HL-60 (cell line): ENCODE data around the gene CENPP.

Experiments
- DNase-seq, 2 experiments: peaks; one replicate each; pipeline ENCODE4 v3.0.0-alpha.2; 2010 to 2020; ENCODE audit warnings: low read depth in 1 of 2, low spot score in 1 of 2
- H3K27ac ChIP-seq: fragments of 250-450 bp; sonication (Bioruptor Pico); replicated peaks from 2 replicates; pipeline ENCODE4 v1.5.1; 2020; ENCODE audit warnings: mild to moderate bottlenecking, moderate library complexity
- H3K27me3 ChIP-seq: fragments of 250-450 bp; sonication (Bioruptor Pico); 2 replicates; pipeline ENCODE4 v1.5.1; 2021; ENCODE audit warnings: mild to moderate bottlenecking, moderate library complexity; ENCODE audit not compliant: insufficient read depth, poor library complexity, severe bottlenecking
- H3K4me3 ChIP-seq: replicated peaks from 2 replicates; pipeline ENCODE4 v1.5.1; 2011; ENCODE audit warnings: mild to moderate bottlenecking, control low read depth, low read length; ENCODE audit not compliant: insufficient read depth
- GABPA ChIP-seq: IDR thresholded peaks from 2 replicates; pipeline ENCODE4 v1.6.1; 2012; ENCODE audit warnings: low read depth
- POLR2AphosphoS5 ChIP-seq: IDR thresholded peaks from 2 replicates; pipeline ENCODE4 v1.6.1; 2012; ENCODE audit warnings: low read depth
- SPI1 ChIP-seq: IDR thresholded peaks from 2 replicates; pipeline ENCODE4 v1.6.1; 2012; ENCODE audit warnings: low read depth, mild to moderate bottlenecking, borderline replicate concordance
- TF ChIP-seq, protein P1 (sequence below): IDR thresholded peaks from one replicate; pipeline ENCODE4 v1.5.1; 2011; ENCODE audit warnings: low read length, control low read depth, inconsistent platforms; ENCODE audit not compliant: insufficient read depth
- TF ChIP-seq, protein P2 (sequence below): IDR thresholded peaks from 2 replicates; pipeline ENCODE4 v1.6.1; 2012; ENCODE audit warnings: low read depth; ENCODE audit not compliant: insufficient replicate concordance

CENPP gene

DNA sequence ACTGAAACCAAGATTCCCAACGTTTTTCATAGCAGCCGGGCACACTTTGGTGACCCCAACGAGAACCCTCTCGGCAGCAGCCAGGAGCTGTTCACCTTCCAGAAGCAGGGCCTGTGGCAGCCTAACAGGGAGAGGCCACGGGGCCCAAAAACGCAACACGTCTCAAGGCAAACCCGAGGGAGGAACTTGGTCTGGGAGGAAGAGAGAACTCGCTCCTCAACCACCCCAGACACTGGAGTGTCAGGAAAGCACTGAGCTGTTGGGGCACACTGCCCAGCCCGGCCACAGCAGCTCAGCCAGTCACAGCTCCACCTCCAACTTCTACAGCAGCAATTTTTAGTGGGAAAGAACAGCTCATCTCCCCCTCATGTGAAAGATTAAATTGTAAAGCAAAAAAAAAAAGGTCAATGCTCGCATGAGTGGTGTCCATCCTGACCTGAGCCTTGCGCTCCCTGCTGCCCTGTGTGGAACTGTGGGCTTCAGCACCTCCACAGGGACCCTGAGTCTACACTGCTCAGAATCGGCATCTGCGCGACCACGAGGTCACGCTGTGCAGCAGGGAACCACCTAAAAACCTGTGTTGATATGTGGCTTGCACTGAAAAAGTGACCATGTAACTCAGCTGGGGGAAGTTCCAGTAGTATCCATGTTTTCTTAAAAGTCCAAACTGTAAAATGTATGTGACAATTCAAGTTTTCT, 289.2 kb downstream of the CENPP start:
- Histone ChIP-seq H3K27me3 (no peaks in the 10 kb centered on the region), H3K27ac (no peak overlapping the region), H3K4me3 (no peak overlapping the region)
- TF ChIP-seq POLR2AphosphoS5 (no peak), GABPA (no peak), SPI1 (peak; percentile 17; the same call in 1 of the 2 replicates)
- TF ChIP-seq, protein P1, sequence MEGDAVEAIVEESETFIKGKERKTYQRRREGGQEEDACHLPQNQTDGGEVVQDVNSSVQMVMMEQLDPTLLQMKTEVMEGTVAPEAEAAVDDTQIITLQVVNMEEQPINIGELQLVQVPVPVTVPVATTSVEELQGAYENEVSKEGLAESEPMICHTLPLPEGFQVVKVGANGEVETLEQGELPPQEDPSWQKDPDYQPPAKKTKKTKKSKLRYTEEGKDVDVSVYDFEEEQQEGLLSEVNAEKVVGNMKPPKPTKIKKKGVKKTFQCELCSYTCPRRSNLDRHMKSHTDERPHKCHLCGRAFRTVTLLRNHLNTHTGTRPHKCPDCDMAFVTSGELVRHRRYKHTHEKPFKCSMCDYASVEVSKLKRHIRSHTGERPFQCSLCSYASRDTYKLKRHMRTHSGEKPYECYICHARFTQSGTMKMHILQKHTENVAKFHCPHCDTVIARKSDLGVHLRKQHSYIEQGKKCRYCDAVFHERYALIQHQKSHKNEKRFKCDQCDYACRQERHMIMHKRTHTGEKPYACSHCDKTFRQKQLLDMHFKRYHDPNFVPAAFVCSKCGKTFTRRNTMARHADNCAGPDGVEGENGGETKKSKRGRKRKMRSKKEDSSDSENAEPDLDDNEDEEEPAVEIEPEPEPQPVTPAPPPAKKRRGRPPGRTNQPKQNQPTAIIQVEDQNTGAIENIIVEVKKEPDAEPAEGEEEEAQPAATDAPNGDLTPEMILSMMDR: no peak
- TF ChIP-seq, protein P2, sequence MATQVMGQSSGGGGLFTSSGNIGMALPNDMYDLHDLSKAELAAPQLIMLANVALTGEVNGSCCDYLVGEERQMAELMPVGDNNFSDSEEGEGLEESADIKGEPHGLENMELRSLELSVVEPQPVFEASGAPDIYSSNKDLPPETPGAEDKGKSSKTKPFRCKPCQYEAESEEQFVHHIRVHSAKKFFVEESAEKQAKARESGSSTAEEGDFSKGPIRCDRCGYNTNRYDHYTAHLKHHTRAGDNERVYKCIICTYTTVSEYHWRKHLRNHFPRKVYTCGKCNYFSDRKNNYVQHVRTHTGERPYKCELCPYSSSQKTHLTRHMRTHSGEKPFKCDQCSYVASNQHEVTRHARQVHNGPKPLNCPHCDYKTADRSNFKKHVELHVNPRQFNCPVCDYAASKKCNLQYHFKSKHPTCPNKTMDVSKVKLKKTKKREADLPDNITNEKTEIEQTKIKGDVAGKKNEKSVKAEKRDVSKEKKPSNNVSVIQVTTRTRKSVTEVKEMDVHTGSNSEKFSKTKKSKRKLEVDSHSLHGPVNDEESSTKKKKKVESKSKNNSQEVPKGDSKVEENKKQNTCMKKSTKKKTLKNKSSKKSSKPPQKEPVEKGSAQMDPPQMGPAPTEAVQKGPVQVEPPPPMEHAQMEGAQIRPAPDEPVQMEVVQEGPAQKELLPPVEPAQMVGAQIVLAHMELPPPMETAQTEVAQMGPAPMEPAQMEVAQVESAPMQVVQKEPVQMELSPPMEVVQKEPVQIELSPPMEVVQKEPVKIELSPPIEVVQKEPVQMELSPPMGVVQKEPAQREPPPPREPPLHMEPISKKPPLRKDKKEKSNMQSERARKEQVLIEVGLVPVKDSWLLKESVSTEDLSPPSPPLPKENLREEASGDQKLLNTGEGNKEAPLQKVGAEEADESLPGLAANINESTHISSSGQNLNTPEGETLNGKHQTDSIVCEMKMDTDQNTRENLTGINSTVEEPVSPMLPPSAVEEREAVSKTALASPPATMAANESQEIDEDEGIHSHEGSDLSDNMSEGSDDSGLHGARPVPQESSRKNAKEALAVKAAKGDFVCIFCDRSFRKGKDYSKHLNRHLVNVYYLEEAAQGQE: no peak
- no peak for DNase-seq

DNA sequence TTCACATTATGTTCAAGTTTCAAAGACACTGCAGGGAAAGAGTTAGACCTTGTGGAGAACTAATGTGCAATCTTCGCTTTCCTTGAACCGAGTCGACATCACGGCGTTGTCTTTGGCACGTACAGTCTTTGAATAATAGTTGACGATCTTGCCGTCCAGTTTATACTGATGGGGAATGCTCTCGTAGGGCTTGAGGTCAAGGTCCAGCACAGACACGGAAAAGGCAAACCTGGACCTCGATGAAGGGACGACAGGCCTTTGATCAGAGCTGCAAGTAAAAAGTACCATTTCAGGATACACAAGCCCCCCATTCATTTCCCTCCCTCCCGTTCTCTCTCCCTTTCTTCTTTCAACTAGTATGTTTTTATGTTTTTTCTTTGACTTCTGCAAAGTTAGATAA, 290.0 kb downstream of the CENPP start:
- TF ChIP-seq, protein P2: no peak
- no peak for TF ChIP-seq GABPA
- TF ChIP-seq, protein P1: no peak
- Histone ChIP-seq H3K27ac (no peak overlapping the region), H3K4me3 (no peak overlapping the region), H3K27me3 (no peaks in the 10 kb centered on the region)
- DNase-seq: no peak

DNA sequence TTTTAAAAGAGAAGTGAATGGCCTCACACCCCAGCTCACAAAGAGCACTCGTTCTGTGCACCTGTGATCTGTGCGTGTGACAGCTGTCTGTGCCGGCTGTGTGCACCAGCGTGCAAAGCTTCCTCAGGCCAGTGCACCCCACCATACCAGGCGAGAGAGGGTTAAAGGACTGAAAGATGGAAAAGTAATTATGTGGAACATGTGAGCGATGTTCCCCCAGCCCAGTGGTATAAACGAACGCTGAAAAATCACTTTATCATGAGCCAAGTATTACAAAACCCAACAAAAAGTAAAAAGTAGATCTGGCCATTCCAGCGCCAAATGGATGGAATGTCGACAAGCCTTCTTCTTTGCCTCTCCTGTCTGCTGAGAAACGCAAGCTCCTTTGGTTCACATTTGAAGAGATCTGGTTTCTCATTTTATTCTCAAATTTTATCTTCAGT, 290.5 kb downstream of the CENPP start:
- Histone ChIP-seq H3K27ac (no peak overlapping the region), H3K4me3 (no peak overlapping the region), H3K27me3 (no peaks in the 10 kb centered on the region)
- TF ChIP-seq, protein P1: no peak
- TF ChIP-seq, protein P2: no peak
- TF ChIP-seq SPI1: no peak
- TF ChIP-seq GABPA: no peak
- TF ChIP-seq POLR2AphosphoS5: no peak
- DNase-seq: no peak
